SK-N-SH treated with all-trans-retinoic acid at 6 μM for 48 hours (cell line): ENCODE measurements around the gene C9orf43.

Experiments used
- ATAC-seq: fragments of 200-7000 bp; cut with Tn5 transposase; 3 replicates; pipeline ENCODE4 v1.9.1; 2020; ENCODE audit warnings: mild to moderate bottlenecking, moderate library complexity
- ARNTL ChIP-seq: fragments of 450-650 bp; formaldehyde crosslinking; IDR thresholded peaks from 2 replicates; pipeline ENCODE4 v1.5.0; 2020; ENCODE audit warnings: low read depth, mild to moderate bottlenecking, moderate library complexity, borderline replicate concordance
- BACH2 ChIP-seq: fragments of 250-450 bp; sonication (Bioruptor Pico); IDR thresholded peaks from 2 replicates; pipeline ENCODE4 v1.9.0; 2021; ENCODE audit warnings: mild to moderate bottlenecking, borderline replicate concordance
- CREB5 ChIP-seq: fragments of 250-450 bp; sonication (Bioruptor Pico); IDR thresholded peaks from 2 replicates; pipeline ENCODE4 v1.5.1; 2020; ENCODE audit warnings: low read depth, mild to moderate bottlenecking, moderate library complexity
- CSDC2 ChIP-seq: fragments of 250-450 bp; sonication (Bioruptor Pico); IDR thresholded peaks from 2 replicates; pipeline ENCODE4 v1.5.0; 2020; ENCODE audit warnings: mild to moderate bottlenecking, moderate library complexity
- CSRNP3 ChIP-seq: fragments of 250-450 bp; sonication (Bioruptor Pico); IDR thresholded peaks from 2 replicates; pipeline ENCODE4 v1.5.1; 2021; ENCODE audit warnings: mild to moderate bottlenecking, moderate library complexity
- ESRRG ChIP-seq: fragments of 250-450 bp; sonication (Bioruptor Pico); IDR thresholded peaks from 2 replicates; pipeline ENCODE4 v1.6.1; 2021; ENCODE audit warnings: mild to moderate bottlenecking
- GLIS3 ChIP-seq: fragments of 250-450 bp; sonication (Bioruptor Pico); IDR thresholded peaks from 2 replicates; pipeline ENCODE4 v1.5.0; 2020; ENCODE audit warnings: mild to moderate bottlenecking, moderate library complexity
- ISL1 ChIP-seq: fragments of 250-450 bp; sonication (Bioruptor Pico); IDR thresholded peaks from 2 replicates; pipeline ENCODE4 v2.1.2; 2022; ENCODE audit warnings: mild to moderate bottlenecking, moderate library complexity
- OSR1 ChIP-seq: fragments of 250-450 bp; sonication (Bioruptor Pico); IDR thresholded peaks from 2 replicates; pipeline ENCODE4 v1.8.0; 2022; ENCODE audit warnings: moderate library complexity, mild to moderate bottlenecking, inconsistent platforms
- PATZ1 ChIP-seq: fragments of 250-450 bp; sonication (Bioruptor Pico); IDR thresholded peaks from 2 replicates; pipeline ENCODE4 v1.8.0; 2020; ENCODE audit warnings: mild to moderate bottlenecking, moderate library complexity, borderline replicate concordance
- POU6F1 ChIP-seq: fragments of 250-450 bp; sonication (Bioruptor Pico); IDR thresholded peaks from 2 replicates; pipeline ENCODE4 v1.8.0; 2021; ENCODE audit warnings: low read depth, mild to moderate bottlenecking, moderate library complexity, borderline replicate concordance
- PPARA ChIP-seq: fragments of 250-450 bp; sonication (Bioruptor Pico); IDR thresholded peaks from 2 replicates; pipeline ENCODE4 v1.5.0; 2020; ENCODE audit warnings: mild to moderate bottlenecking, borderline replicate concordance
- RARB ChIP-seq: fragments of 250-450 bp; sonication (Bioruptor Pico); IDR thresholded peaks from 2 replicates; pipeline ENCODE4 v1.8.0; 2021; ENCODE audit warnings: mild to moderate bottlenecking, moderate library complexity
- SNAI2 ChIP-seq: fragments of 250-450 bp; sonication (Bioruptor Pico); IDR thresholded peaks from 2 replicates; pipeline ENCODE4 v1.5.0; 2020; ENCODE audit warnings: mild to moderate bottlenecking, moderate library complexity
- TCF4 ChIP-seq: fragments of 250-450 bp; sonication (Bioruptor Pico); IDR thresholded peaks from 2 replicates; pipeline ENCODE4 v1.8.0; 2021; ENCODE audit warnings: mild to moderate bottlenecking, moderate library complexity, borderline replicate concordance
- TOX ChIP-seq: fragments of 250-450 bp; sonication (Bioruptor Pico); IDR thresholded peaks from 2 replicates; pipeline ENCODE4 v1.8.0; 2021; ENCODE audit warnings: mild to moderate bottlenecking, moderate library complexity, borderline replicate concordance
- TSHZ2 ChIP-seq: fragments of 250-450 bp; sonication (Bioruptor Pico); IDR thresholded peaks from 2 replicates; pipeline ENCODE4 v1.5.0; 2020; ENCODE audit warnings: mild to moderate bottlenecking, moderate library complexity
- ZC3H10 ChIP-seq: fragments of 250-450 bp; sonication (Bioruptor Pico); IDR thresholded peaks from 2 replicates; pipeline ENCODE4 v1.5.1; 2021; ENCODE audit warnings: mild to moderate bottlenecking, moderate library complexity
- ZFP3 ChIP-seq: fragments of 250-450 bp; sonication (Bioruptor Pico); IDR thresholded peaks from 2 replicates; pipeline ENCODE4 v1.5.0; 2020; ENCODE audit warnings: mild to moderate bottlenecking, moderate library complexity
- ZFP30 ChIP-seq: fragments of 450-650 bp; formaldehyde crosslinking; IDR thresholded peaks from 2 replicates; pipeline ENCODE4 v1.5.0; 2022; ENCODE audit warnings: mild to moderate bottlenecking, moderate library complexity
- ZNF565 ChIP-seq: fragments of 450-650 bp; formaldehyde crosslinking; conservative IDR thresholded peaks from 2 replicates; pipeline ENCODE4 v1.5.0; 2020; ENCODE audit warnings: low read depth, mild to moderate bottlenecking, moderate library complexity
- ZNF70 ChIP-seq: fragments of 450-650 bp; formaldehyde crosslinking; IDR thresholded peaks from 2 replicates; pipeline ENCODE4 v1.5.0; 2020; ENCODE audit warnings: mild to moderate bottlenecking, moderate library complexity
- ZNF8 ChIP-seq: fragments of 450-650 bp; formaldehyde crosslinking; IDR thresholded peaks from 2 replicates; pipeline ENCODE4 v1.5.0; 2020; ENCODE audit warnings: mild to moderate bottlenecking, moderate library complexity

Gene C9orf43

GRCh38 chr9:113425072-113425471 lies 14.5 kb downstream of the C9orf43 start:
- TF ChIP-seq PATZ1, result no peak
- no peak for TF ChIP-seq ESRRG (CRISPR knock-in tag)
- no peak for TF ChIP-seq CSDC2 (CRISPR knock-in tag)
- TF ChIP-seq POU6F1 (CRISPR knock-in tag), result no peak
- no peak for TF ChIP-seq PPARA (CRISPR knock-in tag)
- no peak for TF ChIP-seq ZNF8 (CRISPR knock-in tag)
- TF ChIP-seq BACH2, result no peak
- TF ChIP-seq TOX, result no peak
- ATAC-seq, result no peak

GRCh38 chr9:113426701-113427100 lies 16.2 kb downstream of the C9orf43 start:
- ATAC-seq, result no peak
- TF ChIP-seq GLIS3 (CRISPR knock-in tag) (no peak), RARB (CRISPR knock-in tag) (no peak), CREB5 (no peak), TSHZ2 (CRISPR knock-in tag) (no peak), CSRNP3 (CRISPR knock-in tag) (no peak), OSR1 (no peak), ZNF8 (CRISPR knock-in tag) (no peak), TCF4 (CRISPR knock-in tag) (no peak), ZC3H10 (CRISPR knock-in tag) (no peak), SNAI2 (no peak), ZNF565 (CRISPR knock-in tag) (no peak), ARNTL (CRISPR knock-in tag) (no peak), ZFP3 (no peak), CSDC2 (CRISPR knock-in tag) (no peak), ZNF70 (no peak), TOX (no peak), ISL1 (CRISPR knock-in tag) (no peak), ZFP30 (CRISPR knock-in tag) (no peak), ESRRG (CRISPR knock-in tag) (no peak)

- TF ChIP-seq ZC3H10 (CRISPR knock-in tag) (no peak), PPARA (CRISPR knock-in tag) (no peak), ESRRG (CRISPR knock-in tag) (no peak), BACH2 (no peak), ZNF70 (no peak), TSHZ2 (CRISPR knock-in tag) (no peak), CSDC2 (CRISPR knock-in tag) (no peak), RARB (CRISPR knock-in tag) (no peak)
- ATAC-seq, result no peak
Measured at GRCh38 chr9:113427629-113428028, 17.1 kb downstream of the C9orf43 start.
